Hepatocyte (in vitro differentiated cells): Measurements from ENCODE around the gene LIMK2. TPM values are rescaled to one million over a fixed set of nuclear protein-coding genes. Genes with fewer than 3 reads are reported as not detected.
A peak's percentile ranks its signal among the peaks of the same experiment; 100 is the strongest.
"Not testable (repeated sequence)": the region's sequence is repeated elsewhere in the genome, so short reads cannot be mapped to it uniquely, and the experiment has no call there.

Experiments used
- DNase-seq: peaks from one replicate; pipeline ENCODE4 v3.0.0-alpha.2; 2016; ENCODE audit warnings: low spot score
- H2AFZ ChIP-seq: fragments of 200-600 bp; sonication (generic); 2 replicates; pipeline ENCODE4 v1.6.0; 2016; ENCODE audit warnings: antibody characterized with exemption, mild to moderate bottlenecking
- H3K27ac ChIP-seq: fragments of 200-600 bp; sonication (generic); 2 replicates; pipeline ENCODE4 v1.5.1; 2016; ENCODE audit warnings: mild to moderate bottlenecking
- H3K27me3 ChIP-seq: fragments of 200-600 bp; sonication (generic); 2 replicates; pipeline ENCODE4 v1.6.1; 2016
- H3K36me3 ChIP-seq: fragments of 200-600 bp; sonication (generic); replicated peaks from 2 replicates; pipeline ENCODE4 v1.5.1; 2016; ENCODE audit warnings: low read depth; ENCODE audit not compliant: insufficient read depth
- H3K4me1 ChIP-seq: fragments of 200-600 bp; sonication (generic); 2 replicates; pipeline ENCODE4 v1.5.1; 2016; ENCODE audit warnings: mild to moderate bottlenecking, moderate library complexity; ENCODE audit not compliant: insufficient read depth
- H3K4me2 ChIP-seq: fragments of 200-600 bp; sonication (generic); 2 replicates; pipeline ENCODE4 v1.6.0; 2016
- H3K4me3 ChIP-seq: fragments of 200-600 bp; sonication (generic); 2 replicates; pipeline ENCODE4 v1.5.1; 2016; ENCODE audit warnings: mild to moderate bottlenecking
- H3K79me2 ChIP-seq: fragments of 200-600 bp; sonication (generic); 2 replicates; pipeline ENCODE4 v1.6.0; 2017; ENCODE audit warnings: mild to moderate bottlenecking
- H3K9me2 ChIP-seq: fragments of 200-600 bp; sonication (generic); replicated peaks from 2 replicates; pipeline ENCODE4 v1.6.0; 2017; ENCODE audit warnings: mild to moderate bottlenecking; ENCODE audit not compliant: insufficient read depth
- H3K9me3 ChIP-seq: fragments of 200-600 bp; sonication (generic); 2 replicates; pipeline ENCODE4 v1.5.1; 2016; ENCODE audit warnings: low read depth, mild to moderate bottlenecking
- H4K20me1 ChIP-seq: fragments of 200-600 bp; sonication (generic); 2 replicates; pipeline ENCODE4 v1.6.0; 2016; ENCODE audit warnings: mild to moderate bottlenecking; ENCODE audit not compliant: insufficient read depth, poor library complexity, severe bottlenecking
- EZH2 ChIP-seq: fragments of 200-600 bp; sonication (generic); IDR thresholded peaks from 2 replicates; pipeline ENCODE4 v1.6.1; 2016; ENCODE audit warnings: antibody characterized with exemption, mild to moderate bottlenecking, borderline replicate concordance
- EZH2phosphoT487 ChIP-seq: fragments of 200-600 bp; sonication (generic); IDR thresholded peaks from one replicate; pipeline ENCODE4 v1.6.1; 2018; ENCODE audit warnings: antibody characterized with exemption, mild to moderate bottlenecking, low read depth, moderate library complexity; ENCODE audit not compliant: unreplicated experiment, severe bottlenecking
- WGBS: methylation state at CpG from one replicate; pipeline ENCODE4 v1.1.6; 2016; ENCODE audit warnings: low lambda C conversion rate; ENCODE audit errors: missing lambda C conversion rate; 5-methylcytosine and 5-hydroxymethylcytosine counted together
- polyA plus RNA-seq: library from polyadenylated mRNA; unstranded; fragments of >200 nt; fragmentation: Nextera tagmentation; extraction: Ambion mirVana; gene quantifications from 2 replicates; pipeline ENCODE4 v1.2.1, GENCODE V29; 2016
- total RNA-seq: library from RNA; depleted of rRNA; stranded (reverse); fragments of >200 nt; gene quantifications from 2 replicates; pipeline ENCODE4 v1.2.3, GENCODE V29; 2014
- TF ChIP-seq, protein P1 (sequence below): fragments of 200-600 bp; sonication (generic); IDR thresholded peaks from 2 replicates; pipeline ENCODE4 v1.5.1; 2016; ENCODE audit warnings: antibody characterized with exemption, mild to moderate bottlenecking; ENCODE audit not compliant: poor library complexity

The LIMK2 gene
- total RNA-seq (33.0 and 45.9 TPM in 2 replicates), polyA plus RNA-seq (49.9 and 52.6 TPM in 2 replicates)

DNA sequence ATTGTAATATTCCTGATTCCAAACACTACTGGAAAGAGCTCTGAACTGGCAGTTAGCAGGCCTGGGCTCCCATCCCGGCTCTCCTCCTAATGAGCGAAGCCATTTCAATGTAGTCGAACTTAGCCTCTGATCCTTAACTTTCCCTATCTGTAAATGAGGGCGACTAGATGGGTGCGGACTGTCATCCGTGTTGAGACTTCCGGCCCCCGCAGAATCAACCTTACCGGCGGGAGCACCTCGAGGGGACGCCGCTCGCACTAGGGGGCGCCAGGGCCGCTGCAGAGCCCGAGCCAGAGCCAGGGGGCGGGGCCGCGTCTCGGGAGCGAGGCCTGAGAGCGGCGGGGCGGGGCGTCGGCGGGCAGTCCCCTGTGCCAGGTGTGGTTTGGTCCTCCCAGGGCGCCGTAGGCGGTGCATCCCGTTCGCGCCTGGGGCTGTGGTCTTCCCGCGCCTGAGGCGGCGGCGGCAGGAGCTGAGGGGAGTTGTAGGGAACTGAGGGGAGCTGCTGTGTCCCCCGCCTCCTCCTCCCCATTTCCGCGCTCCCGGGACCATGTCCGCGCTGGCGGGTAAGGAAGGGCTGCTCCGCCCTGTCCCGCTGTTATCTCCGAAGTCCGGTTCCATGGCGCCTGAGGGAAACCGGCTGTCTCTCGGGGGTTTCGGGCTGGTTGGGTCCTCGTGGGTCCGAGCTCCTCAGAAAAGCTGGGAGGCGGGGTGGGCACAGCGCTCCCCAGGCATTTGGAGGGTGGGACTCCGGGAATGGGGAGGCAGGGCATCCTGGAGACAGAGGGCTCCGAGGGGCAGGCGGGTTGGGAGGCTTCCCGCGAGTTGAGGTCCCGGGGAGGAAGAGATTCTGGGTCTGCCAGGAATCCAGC lies at the start of gene LIMK2:
TSS of gene LIMK2 (plus strand) at position 437 of the 869 bp plus-strand sequence. CDS start at position 548, 111 bp downstream.
- no peaks in the 10 kb centered on the region for H4K20me1 ChIP-seq
- no peak for TF ChIP-seq EZH2phosphoT487
- TF ChIP-seq, protein P1, sequence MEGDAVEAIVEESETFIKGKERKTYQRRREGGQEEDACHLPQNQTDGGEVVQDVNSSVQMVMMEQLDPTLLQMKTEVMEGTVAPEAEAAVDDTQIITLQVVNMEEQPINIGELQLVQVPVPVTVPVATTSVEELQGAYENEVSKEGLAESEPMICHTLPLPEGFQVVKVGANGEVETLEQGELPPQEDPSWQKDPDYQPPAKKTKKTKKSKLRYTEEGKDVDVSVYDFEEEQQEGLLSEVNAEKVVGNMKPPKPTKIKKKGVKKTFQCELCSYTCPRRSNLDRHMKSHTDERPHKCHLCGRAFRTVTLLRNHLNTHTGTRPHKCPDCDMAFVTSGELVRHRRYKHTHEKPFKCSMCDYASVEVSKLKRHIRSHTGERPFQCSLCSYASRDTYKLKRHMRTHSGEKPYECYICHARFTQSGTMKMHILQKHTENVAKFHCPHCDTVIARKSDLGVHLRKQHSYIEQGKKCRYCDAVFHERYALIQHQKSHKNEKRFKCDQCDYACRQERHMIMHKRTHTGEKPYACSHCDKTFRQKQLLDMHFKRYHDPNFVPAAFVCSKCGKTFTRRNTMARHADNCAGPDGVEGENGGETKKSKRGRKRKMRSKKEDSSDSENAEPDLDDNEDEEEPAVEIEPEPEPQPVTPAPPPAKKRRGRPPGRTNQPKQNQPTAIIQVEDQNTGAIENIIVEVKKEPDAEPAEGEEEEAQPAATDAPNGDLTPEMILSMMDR = peak; percentile 96
- peak within 1 kb of the TSS; percentile 48 for H3K27ac ChIP-seq
- H3K9me2 ChIP-seq = no peaks in the 10 kb centered on the region
- no peaks in the 10 kb centered on the region for H3K36me3 ChIP-seq
- H3K27me3 ChIP-seq = no peaks in the 10 kb centered on the region
- H3K4me1 ChIP-seq = peaks cover 6% of the 10 kb centered on the region
- WGBS = 2% methylated on average over 37 of the region's 64 CpGs
- H3K4me2 ChIP-seq = peak within 1 kb of the TSS; percentile 86
- H3K4me3 ChIP-seq = peak within 1 kb of the TSS; percentile 79
- no peaks in the 10 kb centered on the region for H3K9me3 ChIP-seq
- H2AFZ ChIP-seq = peak within 1 kb of the TSS; percentile 88
- H3K79me2 ChIP-seq = peaks cover 29% of the 10 kb centered on the region
- DNase-seq = peak; percentile 99

DNA sequence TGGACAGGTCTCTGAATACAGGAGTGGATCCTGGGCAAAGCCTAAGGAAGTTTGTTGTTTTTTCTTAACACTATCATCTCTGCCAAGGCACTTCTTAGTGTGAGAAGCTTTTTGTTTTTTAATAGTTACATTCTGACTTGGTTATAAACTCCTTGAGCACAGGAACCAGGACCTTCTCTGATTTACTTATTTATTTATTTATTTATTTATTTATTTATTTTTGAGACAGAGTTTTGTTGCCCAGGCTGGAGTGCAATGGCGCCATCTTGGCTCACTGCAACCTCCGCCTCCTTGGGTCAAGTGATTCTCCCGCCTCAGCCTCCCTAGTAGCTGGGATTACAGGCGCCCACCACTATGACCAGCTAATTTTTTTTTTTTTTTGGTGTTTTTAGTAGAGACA lies 41.1 kb upstream of the LIMK2 start:
- no peak overlapping the region for H3K4me3 ChIP-seq
- peaks cover 59% of the 10 kb centered on the region for H4K20me1 ChIP-seq
- no peak for DNase-seq
- WGBS = 100% methylated on average over 4 of the region's 4 CpGs
- no peaks in the 10 kb centered on the region for H3K36me3 ChIP-seq
- H3K27ac ChIP-seq = no peak overlapping the region
- H3K4me1 ChIP-seq = peaks cover 4% of the 10 kb centered on the region
- H3K9me2 ChIP-seq = no peaks in the 10 kb centered on the region
- H3K4me2 ChIP-seq = no peak overlapping the region
- TF ChIP-seq, protein P1 = no peak
- no peak for TF ChIP-seq EZH2
- TF ChIP-seq EZH2phosphoT487 = no peak
- peaks cover 97% of the 10 kb centered on the region for H3K79me2 ChIP-seq
- no peaks in the 10 kb centered on the region for H3K9me3 ChIP-seq
- H2AFZ ChIP-seq = no peak overlapping the region
- H3K27me3 ChIP-seq = no peaks in the 10 kb centered on the region

DNA sequence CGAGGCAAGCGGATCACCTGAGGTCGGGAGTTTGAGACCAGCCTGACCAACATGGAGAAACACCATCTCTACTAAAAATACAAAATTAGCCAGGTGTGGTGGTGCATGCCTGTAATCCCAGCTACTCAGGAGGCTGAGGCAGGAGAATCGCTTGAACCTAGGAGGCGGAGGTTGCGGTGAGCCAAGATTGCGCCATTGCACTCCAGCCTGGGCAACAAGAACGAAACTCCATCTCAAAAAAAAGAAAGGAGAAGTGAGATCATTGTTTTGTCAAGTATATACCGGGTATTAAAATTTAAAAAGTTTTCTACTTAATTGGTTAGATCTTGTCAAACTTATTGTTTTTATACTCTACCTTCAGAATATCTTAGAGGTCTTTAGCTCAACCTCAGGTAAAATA lies 40.4 kb upstream of the LIMK2 start:
- H3K4me1 ChIP-seq, H3K36me3 ChIP-seq, H3K4me2 ChIP-seq, H3K27me3 ChIP-seq, H3K4me3 ChIP-seq, H3K9me2 ChIP-seq, H3K9me3 ChIP-seq, H2AFZ ChIP-seq, H3K27ac ChIP-seq, DNase-seq: not testable (repeated sequence)
- Histone ChIP-seq H3K79me2 (peaks cover 97% of the 10 kb centered on the region), H4K20me1 (peaks cover 55% of the 10 kb centered on the region)
- over 99% methylated on average over 8 of the region's 9 CpGs for WGBS

DNA sequence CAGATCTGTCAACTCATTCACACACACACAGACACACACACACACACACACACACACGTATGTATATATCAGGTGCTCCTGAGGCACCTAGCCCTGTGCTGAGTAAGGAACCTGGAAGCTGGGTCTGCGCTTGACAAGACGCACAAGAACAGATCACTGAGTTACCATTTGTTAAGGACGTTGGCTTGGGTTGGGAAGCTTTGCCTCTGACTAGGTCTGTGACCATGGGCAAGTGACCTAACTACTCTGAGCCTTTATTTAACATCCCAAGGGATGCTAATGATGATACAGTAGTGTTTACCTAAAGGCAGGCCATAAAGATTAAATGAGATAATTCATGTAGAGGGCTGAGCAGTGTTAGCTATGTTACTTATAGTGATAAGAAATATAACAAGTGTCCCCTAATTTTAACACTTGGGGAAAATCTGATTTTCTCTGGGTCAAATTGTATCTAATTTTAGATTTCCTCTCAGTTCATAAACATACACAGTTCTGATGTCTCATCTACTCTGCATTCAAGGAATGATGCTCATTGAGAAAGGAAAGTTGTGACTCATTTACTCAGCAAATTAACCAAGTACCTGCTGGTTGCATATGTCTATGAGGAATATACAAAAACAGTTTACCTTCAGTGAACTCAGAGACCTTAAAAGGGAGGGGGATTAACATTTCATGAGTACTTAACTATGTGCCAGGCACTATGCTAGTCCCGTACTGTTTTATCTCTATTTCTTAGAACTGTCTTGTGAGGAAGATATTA lies 38.5 kb upstream of the LIMK2 start:
- no peaks in the 10 kb centered on the region for H3K27me3 ChIP-seq
- TF ChIP-seq, protein P1 = no peak
- H3K4me1 ChIP-seq = peaks cover 4% of the 10 kb centered on the region
- H3K4me3 ChIP-seq = no peak overlapping the region
- H2AFZ ChIP-seq = no peak overlapping the region
- H3K9me2 ChIP-seq = no peaks in the 10 kb centered on the region
- H3K9me3 ChIP-seq = no peaks in the 10 kb centered on the region
- peaks cover 59% of the 10 kb centered on the region for H4K20me1 ChIP-seq
- no peaks in the 10 kb centered on the region for H3K36me3 ChIP-seq
- WGBS = 73% methylated on average over 5 of the region's 5 CpGs
- peaks cover 96% of the 10 kb centered on the region for H3K79me2 ChIP-seq
- no peak overlapping the region for H3K4me2 ChIP-seq
- H3K27ac ChIP-seq = peak overlapping the region; percentile 48
- DNase-seq = peak; percentile 29
